H1 (cell line): ENCODE data around the gene UBE2F. TPM values are rescaled to one million over a fixed set of nuclear protein-coding genes. Genes with fewer than 3 reads are reported as not detected.

ENCODE experiments used
- CTCF ChIA-PET: fragments of 300-600 bp; sonication (Branson Sonifier 250); formaldehyde crosslinking; loops from one replicate; lab custom pipeline; 2021; ENCODE audit not compliant: partially characterized antibody; lab: Charles Lee
- POLR2A ChIA-PET: fragments of 300-600 bp; sonication (Branson Sonifier 250); formaldehyde crosslinking; loops from one replicate; lab custom pipeline; 2021; ENCODE audit warnings: inconsistent platforms; ENCODE audit not compliant: partially characterized antibody; lab: Charles Lee
- DNase-seq, 2 experiments: peaks; one replicate each; pipeline versions ENCODE4 v3.0.0 to v3.0.0-alpha.2; 2010 to 2022; ENCODE audit warnings: low spot score in 2 of 2, low read depth in 1 of 2, mixed read lengths in 1 of 2
- FAIRE-seq: peaks from 2 replicates; lab custom pipeline; 2011; peaks lifted over from hg19 to GRCh38; lab: Jason Lieb, UNC
- H2AFZ ChIP-seq: 2 replicates; pipeline ENCODE4 v1.8.1; 2012; ENCODE audit warnings: low read length, inconsistent platforms
- H2AK5ac ChIP-seq: 2 replicates; pipeline ENCODE4 v1.6.1; 2013; ENCODE audit warnings: low read depth, low read length
- H2BK120ac ChIP-seq: replicated peaks from 2 replicates; pipeline ENCODE3; 2013; ENCODE audit warnings: low read depth, low read length, inconsistent platforms
- H2BK12ac ChIP-seq: 2 replicates; pipeline ENCODE4 v1.6.1; 2013; ENCODE audit warnings: low read depth, low read length
- H2BK15ac ChIP-seq: 2 replicates; pipeline ENCODE4 v1.6.1; 2013; ENCODE audit warnings: low read length
- H2BK20ac ChIP-seq: 2 replicates; pipeline ENCODE4 v1.6.1; 2013; ENCODE audit warnings: low read length
- H2BK5ac ChIP-seq: 2 replicates; pipeline ENCODE4 v1.6.1; 2013; ENCODE audit warnings: low read depth, low read length
- H3K14ac ChIP-seq: 2 replicates; pipeline ENCODE4 v1.6.1; 2013; ENCODE audit warnings: inconsistent platforms; ENCODE audit not compliant: insufficient read length
- H3K18ac ChIP-seq: 2 replicates; pipeline ENCODE4 v1.6.1; 2013; ENCODE audit warnings: low read length; ENCODE audit errors: extremely low read depth
- H3K23ac ChIP-seq: 2 replicates; pipeline ENCODE4 v1.6.1; 2013; ENCODE audit warnings: inconsistent platforms; ENCODE audit not compliant: insufficient read length
- H3K23me2 ChIP-seq: 2 replicates; pipeline ENCODE4 v1.6.1; 2013; ENCODE audit warnings: low read depth, low read length
- H3K27ac ChIP-seq: 2 replicates; pipeline ENCODE4 v1.6.1; 2011; ENCODE audit warnings: low read depth, low read length, inconsistent platforms
- H3K27me3 ChIP-seq, 4 experiments: replicated peaks in 1 of 4; 1 replicate in 1 of 4; 2 replicates in 3 of 4; pipeline versions ENCODE4 v1.6.1 to v1.8.1; 2011 to 2013; ENCODE audit warnings: low read length in 3 of 4, mild to moderate bottlenecking in 3 of 4, inconsistent platforms in 2 of 4, mixed read lengths in 2 of 4, moderate library complexity in 1 of 4; ENCODE audit not compliant: control insufficient read depth in 3 of 4, insufficient read depth in 3 of 4; ENCODE audit errors: extremely low read depth in 1 of 4
- H3K36me3 ChIP-seq, 4 experiments: 2 replicates each; pipeline versions ENCODE4 v1.6.1 to v1.8.1; 2011 to 2013; ENCODE audit warnings: mild to moderate bottlenecking in 4 of 4, low read length in 3 of 4, moderate library complexity in 2 of 4, control low read depth in 1 of 4, inconsistent platforms in 1 of 4; ENCODE audit not compliant: insufficient read depth in 4 of 4, control insufficient read depth in 2 of 4
- H3K4ac ChIP-seq: replicated peaks from 2 replicates; pipeline ENCODE3; 2013; ENCODE audit warnings: low read length, low read depth, mixed read lengths, inconsistent platforms; ENCODE audit not compliant: insufficient read length
- H3K4me1 ChIP-seq, 4 experiments: replicated peaks in 1 of 4; 1 replicate in 1 of 4; 2 replicates in 3 of 4; pipeline versions ENCODE4 v1.6.1 to v1.8.1; 2011 to 2013; ENCODE audit warnings: low read length in 3 of 4, inconsistent platforms in 2 of 4, mixed read lengths in 1 of 4; ENCODE audit not compliant: insufficient read depth in 4 of 4, control insufficient read depth in 3 of 4
- H3K4me2 ChIP-seq, 2 experiments: 2 replicates each; pipeline versions ENCODE4 v1.6.1 to v1.8.1; 2011 to 2013; ENCODE audit warnings: low read depth in 2 of 2, low read length in 2 of 2, control low read depth in 1 of 2, inconsistent platforms in 1 of 2, mild to moderate bottlenecking in 1 of 2; ENCODE audit not compliant: insufficient read depth in 1 of 2
- H3K4me3 ChIP-seq, 4 experiments: fragments of 200-600, 300-600 bp in 1 of 4; sonication (generic), shearing (Covaris generic), sonication (Bioruptor Twin) in 1 of 4; 2 replicates each; pipeline versions ENCODE4 v1.5.1 to v1.8.1; 2011 to 2016; ENCODE audit warnings: low read length in 4 of 4, low read depth in 3 of 4, control low read depth in 2 of 4, inconsistent platforms in 2 of 4, mild to moderate bottlenecking in 2 of 4, mixed read lengths in 1 of 4, moderate library complexity in 1 of 4; ENCODE audit not compliant: insufficient read depth in 2 of 4; ENCODE audit errors: extremely low read depth in 1 of 4
- H3K56ac ChIP-seq: replicated peaks from 2 replicates; pipeline ENCODE3; 2013; ENCODE audit warnings: low read depth, mild to moderate bottlenecking, mixed read lengths, low read length, inconsistent platforms; ENCODE audit not compliant: insufficient read length
- H3K79me1 ChIP-seq: 2 replicates; pipeline ENCODE4 v1.6.1; 2013; ENCODE audit warnings: low read depth, low read length, control low read depth
- H3K79me2 ChIP-seq, 2 experiments: 2 replicates each; pipeline versions ENCODE4 v1.6.1 to v1.8.1; 2012 to 2013; ENCODE audit warnings: low read length in 2 of 2, mild to moderate bottlenecking in 2 of 2, inconsistent platforms in 1 of 2; ENCODE audit not compliant: insufficient read depth in 2 of 2, control insufficient read depth in 1 of 2
- H3K9ac ChIP-seq, 4 experiments: replicated peaks in 1 of 4; 1 replicate in 1 of 4; 2 replicates in 3 of 4; pipeline versions ENCODE4 v1.6.1 to v1.8.1; 2011 to 2013; ENCODE audit warnings: low read depth in 3 of 4, low read length in 3 of 4, control low read depth in 2 of 4, mild to moderate bottlenecking in 2 of 4, moderate library complexity in 2 of 4, inconsistent platforms in 1 of 4; ENCODE audit errors: extremely low read depth in 1 of 4
- H3K9me3 ChIP-seq, 2 experiments: 2 replicates each; pipeline versions ENCODE4 v1.6.1 to v1.8.1; 2012 to 2013; ENCODE audit warnings: mild to moderate bottlenecking in 2 of 2, moderate library complexity in 2 of 2, control low read depth in 1 of 2, inconsistent platforms in 1 of 2, low read depth in 1 of 2, low read length in 1 of 2, mixed read lengths in 1 of 2; ENCODE audit not compliant: insufficient read depth in 2 of 2
- H4K20me1 ChIP-seq, 2 experiments: replicated peaks in 1 of 2; 2 replicates each; pipeline versions ENCODE3 to v1.8.1; 2011 to 2013; ENCODE audit warnings: inconsistent platforms in 2 of 2, low read length in 2 of 2, mild to moderate bottlenecking in 1 of 2; ENCODE audit not compliant: insufficient read depth in 2 of 2, control insufficient read depth in 1 of 2
- H4K5ac ChIP-seq: 2 replicates; pipeline ENCODE4 v1.6.1; 2013; ENCODE audit warnings: low read length, low read depth, mixed read lengths, inconsistent platforms; ENCODE audit not compliant: insufficient read length
- H4K8ac ChIP-seq: 2 replicates; pipeline ENCODE4 v1.8.0; 2013; ENCODE audit warnings: mild to moderate bottlenecking, moderate library complexity, low read length, inconsistent platforms; ENCODE audit not compliant: insufficient read depth; ENCODE audit errors: extremely low read depth
- H4K91ac ChIP-seq: replicated peaks from 2 replicates; pipeline ENCODE3; 2013; ENCODE audit warnings: low read length, mixed read lengths, inconsistent platforms; ENCODE audit not compliant: insufficient read length
- BACH1 ChIP-seq: IDR thresholded peaks from 2 replicates; pipeline ENCODE4 v1.6.1; 2012; ENCODE audit warnings: low read length, improper control_type of control experiment
- CEBPB ChIP-seq: IDR thresholded peaks from 2 replicates; pipeline ENCODE4 v1.6.1; 2012; ENCODE audit warnings: low read depth, low read length
- CHD2 ChIP-seq: IDR thresholded peaks from 2 replicates; pipeline ENCODE4 v1.6.1; 2012; ENCODE audit warnings: low read length, improper control_type of control experiment
- JUN ChIP-seq: IDR thresholded peaks from 2 replicates; pipeline ENCODE4 v1.6.1; 2011; ENCODE audit warnings: low read depth, mild to moderate bottlenecking, improper control_type of control experiment, low read length
- KDM1A ChIP-seq: fragments of 200-600, 300-600 bp; sonication (generic); IDR thresholded peaks from 2 replicates; pipeline ENCODE4 v1.7.1; 2016; ENCODE audit warnings: mild to moderate bottlenecking, low read length, borderline replicate concordance
- RFX5 ChIP-seq: IDR thresholded peaks from 2 replicates; pipeline ENCODE4 v1.6.1; 2011; ENCODE audit warnings: low read depth, low read length, improper control_type of control experiment, borderline replicate concordance
- SIRT6 ChIP-seq: IDR thresholded peaks from one replicate; pipeline ENCODE4 v1.7.1; 2012; ENCODE audit warnings: low read length, inconsistent platforms
- SUZ12 ChIP-seq: fragments of 200-600 bp; sonication (generic); IDR thresholded peaks from 2 replicates; pipeline ENCODE4 v1.6.1; 2012; ENCODE audit warnings: mild to moderate bottlenecking, inconsistent platforms, low read length, moderate library complexity, mixed read lengths
- WGBS, 2 experiments: shearing (Covaris generic) in 1 of 2; methylation state at CpG; one replicate each; pipeline versions ENCODE4 v1.1.6 to v1.1.7; 2013 to 2015; ENCODE audit warnings: low lambda C conversion rate in 2 of 2, mixed read lengths in 2 of 2, inconsistent platforms in 1 of 2, low coverage in 1 of 2, missing lambda C conversion rate in 1 of 2; ENCODE audit not compliant: insufficient replicate concordance in 2 of 2, insufficient coverage in 1 of 2, insufficient read length in 1 of 2; ENCODE audit errors: extremely low coverage in 1 of 2, missing lambda C conversion rate in 1 of 2; 5-methylcytosine and 5-hydroxymethylcytosine counted together
- polyA plus RNA-seq, 7 experiments: library from polyadenylated mRNA; depleted of rRNA in 3 of 7; stranded (reverse) in 5 of 7; unstranded in 2 of 7; fragments of >200 nt in 5 of 7; fragments of 200-250 nt in 2 of 7; gene quantifications; 1 replicate in 5 of 7; 2 replicates in 1 of 7; 4 replicates in 1 of 7; pipeline versions ENCODE4 v1.2.1 to v1.2.3, GENCODE V29; 2011 to 2013; ENCODE audit warnings: missing spikeins in 2 of 7, mixed read lengths in 2 of 7
- total RNA-seq: library from RNA; stranded (reverse); fragmentation: NEBNext Ultra II Directional; extraction: Animal tissue kit (Norgen Biotek cat#: 25700); gene quantifications from 2 replicates; pipeline ENCODE4 v1.2.1, GENCODE V29; 2021

The UBE2F gene
- total and polyA plus RNA-seq, 2 of the 8 experiments (the other 6 are each of a cell fraction or from before 2014, with no cell fraction given) = 43.3 to 59.8 TPM

DNA sequence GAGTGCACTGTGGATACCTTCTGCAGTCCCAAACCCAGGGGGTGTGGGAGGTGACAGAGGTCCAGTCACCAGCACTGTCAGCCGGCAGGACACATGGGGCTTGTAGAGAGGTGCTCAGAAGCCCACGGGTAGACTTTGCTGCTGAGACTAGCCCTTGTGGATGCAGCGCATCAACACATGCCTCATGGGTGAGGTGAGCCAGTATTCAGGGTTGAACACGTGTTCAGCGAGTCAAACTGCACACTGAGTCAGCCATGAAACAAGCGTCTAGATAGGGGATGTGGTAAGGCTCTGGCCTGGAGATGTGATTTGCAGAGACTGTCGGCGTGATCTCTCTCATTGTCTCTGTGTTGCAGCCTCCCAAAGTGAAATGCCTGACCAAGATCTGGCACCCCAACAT is 58.2 kb downstream of the UBE2F start:
- H2BK12ac ChIP-seq = no peak overlapping the region
- POLR2A ChIA-PET = interaction anchor here (0.9 kb wide), 1 partner anchor 22 kb away, joined by 5 read pairs; no protein-coding TSS in a partner anchor
- H3K56ac ChIP-seq = no peak overlapping the region
- no peaks in the 10 kb centered on the region for H3K36me3 ChIP-seq
- H3K79me1 ChIP-seq = no peaks in the 10 kb centered on the region; the same call in none of the 2 replicates
- H3K4me2 ChIP-seq = no peak overlapping the region
- no peak overlapping the region for H3K23ac ChIP-seq
- H4K8ac ChIP-seq = no peak overlapping the region
- H2BK20ac ChIP-seq = no peak overlapping the region
- H3K27ac ChIP-seq = no peak overlapping the region
- H3K4me3 ChIP-seq = no peak overlapping the region
- H2AK5ac ChIP-seq = no peak overlapping the region; the same call in 1 of the 2 replicates
- H4K91ac ChIP-seq = no peak overlapping the region
- H3K4ac ChIP-seq = no peak overlapping the region
- 96% methylated on average over 8 of the region's 8 CpGs; no CpG with 5 or more reads in 1 of the 2 experiments for WGBS, 2 experiments
- no peaks in the 10 kb centered on the region for H3K79me2 ChIP-seq
- no peak overlapping the region for H2BK120ac ChIP-seq
- DNase-seq (no peak), FAIRE-seq (no peak)
- no peaks in the 10 kb centered on the region for H3K27me3 ChIP-seq
- H2BK15ac ChIP-seq = no peak overlapping the region
- H4K5ac ChIP-seq = no peak overlapping the region
- no peak overlapping the region for H3K14ac ChIP-seq
- H3K23me2 ChIP-seq = no peaks in the 10 kb centered on the region
- no peak overlapping the region for H3K18ac ChIP-seq
- no peak overlapping the region for H2BK5ac ChIP-seq
- H2AFZ ChIP-seq = no peak overlapping the region
- no peak for TF ChIP-seq CHD2
- TF ChIP-seq SUZ12 = no peak
- no peak for TF ChIP-seq CEBPB
- no peak for TF ChIP-seq RFX5
- TF ChIP-seq BACH1 = no peak
- TF ChIP-seq KDM1A = no peak
- no peak for TF ChIP-seq SIRT6
- no peak for TF ChIP-seq JUN
- H3K4me1 ChIP-seq = peaks cover 0 to 12% (median 6%) of the 10 kb centered on the region in 4 experiments; a peak in 6 of 7 replicates
- CTCF ChIA-PET = interaction anchor here (1.2 kb wide), 1 partner anchor 42 kb away, joined by 3 read pairs; no protein-coding TSS in a partner anchor
- H3K9ac ChIP-seq = no peak overlapping the region
- no peaks in the 10 kb centered on the region for H3K9me3 ChIP-seq
- peaks cover 0 to 9% of the 10 kb centered on the region in 2 experiments for H4K20me1 ChIP-seq
